NCI-H82 treated with DMSO at 0.1 percent for 48 hours (cell line): ENCODE results near the gene PABPC1L.

Source experiments
- DNase-seq: peaks from one replicate; lab custom pipeline; 2025; ENCODE audit not compliant: unreplicated experiment; lab: John Stamatoyannopoulos, UW

Gene PABPC1L

GRCh38 chr20:44900231-44900854 is 9.5 kb upstream of the PABPC1L start:
- no peak for DNase-seq

GRCh38 chr20:44901974-44902373 is 7.9 kb upstream of the PABPC1L start:
- DNase-seq: no peak

- DNase-seq: no peak
Measured at GRCh38 chr20:44904377-44904776, 5.5 kb upstream of the PABPC1L start.

- DNase-seq: no peak
Measured at GRCh38 chr20:44908987-44909871, 631 bp upstream of the PABPC1L start.

- DNase-seq: no peak
Measured at GRCh38 chr20:44910690-44911262, 916 bp downstream of the PABPC1L start.

GRCh38 chr20:44911264-44911921 is 1.5 kb downstream of the PABPC1L start:
- DNase-seq: no peak

- no peak for DNase-seq
Measured at GRCh38 chr20:44912189-44912588, 2.3 kb downstream of the PABPC1L start.

GRCh38 chr20:44914924-44915323 is 5.1 kb downstream of the PABPC1L start:
- DNase-seq: no peak

- DNase-seq: no peak
Measured at GRCh38 chr20:44916586-44916985, 6.7 kb downstream of the PABPC1L start.

GRCh38 chr20:44917399-44917798 is 7.5 kb downstream of the PABPC1L start:
- no peak for DNase-seq

GRCh38 chr20:44918342-44918741 is 8.5 kb downstream of the PABPC1L start:
- no peak for DNase-seq

- DNase-seq: no peak
Measured at GRCh38 chr20:44918761-44919160, 8.9 kb downstream of the PABPC1L start.

- no peak for DNase-seq
Measured at GRCh38 chr20:44921447-44921846, 11.6 kb downstream of the PABPC1L start.

GRCh38 chr20:44924541-44924940 is 14.7 kb downstream of the PABPC1L start:
- no peak for DNase-seq

GRCh38 chr20:44928595-44928994 is 18.7 kb downstream of the PABPC1L start:
- DNase-seq: no peak

- DNase-seq: no peak
Measured at GRCh38 chr20:44930517-44931168, 20.8 kb downstream of the PABPC1L start.

- DNase-seq: no peak
Measured at GRCh38 chr20:44931911-44932310, 22.1 kb downstream of the PABPC1L start.

- no peak for DNase-seq
Measured at GRCh38 chr20:44932916-44933315, 23.1 kb downstream of the PABPC1L start.

GRCh38 chr20:44936510-44936909 is 26.6 kb downstream of the PABPC1L start:
- DNase-seq: no peak

GRCh38 chr20:44938637-44939036 is 28.8 kb downstream of the PABPC1L start:
- no peak for DNase-seq

- DNase-seq: no peak
Measured at GRCh38 chr20:44941120-44941691, 31.3 kb downstream of the PABPC1L start.
